Heart left ventricle (tissue), 16 donors: ENCODE results near the gene MSX2. TPM values are rescaled to one million over a fixed set of nuclear protein-coding genes. Genes with fewer than 3 reads are reported as not detected.

Experiments
- ATAC-seq, 4 donors: fragments of 200-7000 bp; cut with Tn5 transposase; one replicate each; pipeline ENCODE4 v1.9.1; 2020 to 2022; ENCODE audit warnings: moderate library complexity in 4 of 4, mild to moderate bottlenecking in 3 of 4, moderate number of reproducible peaks in 1 of 4
- DNase-seq, 5 donors: peaks; one replicate each; pipeline ENCODE4 v3.0.0-alpha.2; 2020
- H3K27ac ChIP-seq, 12 donors: fragments of 200-600 bp; sonication (generic) in 4 of 12; one replicate each; pipeline versions ENCODE4 v1.5.0 to v1.8.0; 2016 to 2022; ENCODE audit warnings: mild to moderate bottlenecking in 2 of 12
- H3K27me3 ChIP-seq, 9 donors: fragments of 200-600 bp; sonication (generic) in 2 of 9; one replicate each; pipeline versions ENCODE4 v1.5.1 to v1.8.0; 2016 to 2022; ENCODE audit warnings: mild to moderate bottlenecking in 3 of 9
- H3K36me3 ChIP-seq, 9 donors: fragments of 200-600 bp; sonication (generic) in 2 of 9; one replicate each; pipeline versions ENCODE4 v1.5.0 to v1.8.0; 2018 to 2022; ENCODE audit warnings: mild to moderate bottlenecking in 2 of 9
- H3K4me1 ChIP-seq, 12 donors: fragments of 200-600 bp; sonication (generic) in 4 of 12; one replicate each; pipeline versions ENCODE4 v1.5.0 to v1.8.0; 2016 to 2022; ENCODE audit warnings: mild to moderate bottlenecking in 3 of 12
- H3K4me3 ChIP-seq, 12 donors: fragments of 200-600 bp; sonication (generic) in 4 of 12; one replicate each; pipeline versions ENCODE4 v1.5.0 to v1.8.0; 2017 to 2022; ENCODE audit warnings: mild to moderate bottlenecking in 9 of 12, moderate library complexity in 4 of 12
- H3K9me3 ChIP-seq, 12 donors: fragments of 200-600 bp; sonication (generic) in 4 of 12; one replicate each; pipeline versions ENCODE4 v1.5.0 to v1.8.0; 2016 to 2022; ENCODE audit warnings: mild to moderate bottlenecking in 1 of 12
- POLR2A ChIP-seq, 2 donors: fragments of 450-650 bp; IDR thresholded peaks; one replicate each; pipeline ENCODE4 v1.6.1; 2017; ENCODE audit warnings: antibody characterized with exemption in 2 of 2, mild to moderate bottlenecking in 2 of 2, moderate library complexity in 2 of 2
- WGBS, 4 donors: extraction: QIAGEN DNeasy Blood & Tissue Kit in 2 of 4; methylation state at CpG; one replicate each; pipeline versions ENCODE4 v1.1.5 to v1.1.7; 2013 to 2018; 5-methylcytosine and 5-hydroxymethylcytosine counted together
- intact Hi-C, 10 donors: fragments of 100-400 bp; cut with DNase I; formaldehyde crosslinking; loops; one replicate each; pipeline versions ENCODE4 v1.11.1 to v1.14.2; 2022
- polyA plus RNA-seq, 2 donors: library from polyadenylated mRNA; stranded (reverse); fragments of 200-250 nt; gene quantifications; one replicate each; pipeline ENCODE4 v1.2.3, GENCODE V29; 2013
- total RNA-seq, 9 donors: library from RNA; depleted of rRNA in 2 of 9; stranded (reverse); fragments of >200 nt in 2 of 9; fragmentation: NEBNext Ultra II Directional in 3 of 9; extraction: Animal tissue kit (Norgen Biotek cat#: 25700) in 3 of 9; gene quantifications; one replicate each; pipeline versions ENCODE4 v1.1.0 to v1.2.4, GENCODE V29; 2016 to 2023
- TF ChIP-seq, protein P1 (sequence below), 12 donors: fragments of 200-600 bp; sonication (generic) in 4 of 12; IDR thresholded peaks; one replicate each; pipeline versions ENCODE4 v1.5.0 to v1.8.0; 2018 to 2022; ENCODE audit warnings: antibody characterized with exemption in 12 of 12, mild to moderate bottlenecking in 5 of 12
- donor health status: ischemic (EF 13 %, LVEDD 7.1; RV severe dilation, severe dysfunction).
- donor health status: healthy with polysubstance abuse.
- donor health status: DM: no; HTN: yes; CAD: no.
- donor health status: DM: no; HTN: no; CAD: no.
- donor health status: ischemic (EF 25% LVEDD 6.9; RV normal size, moderate dysfunction).
- donor health status: ischemic (EF 25% LVEDD 5.7; RV mildly dilated, moderate dysfunction).
- donor health status: healthy.
- donor health status: DM: yes; HTN: yes; CAD: no.
- donor health status: ischemic (EF 35%, LVEDD 5.7; RV mildly dilated, moderate dysfunction).
- donor health status: nonischemic (EF 11% LVEDD 7.7; RV severe dilation, severe dysfunction).
- donor health status: DM: yes; HTN: yes; CAD: no.
- donor health status: PGD.
- donor health status: ischemic (EF 29% LVEDD 5.4; RV normal size, mild dysfunction).
- donor health status: nonischemic (EF 23%, LVEDD 6.1; RV moderate dilation, normal function).

Gene MSX2
- total and polyA plus RNA-seq, 11 donors: 0.73 to 5.3 (median 1.6) TPM

DNA sequence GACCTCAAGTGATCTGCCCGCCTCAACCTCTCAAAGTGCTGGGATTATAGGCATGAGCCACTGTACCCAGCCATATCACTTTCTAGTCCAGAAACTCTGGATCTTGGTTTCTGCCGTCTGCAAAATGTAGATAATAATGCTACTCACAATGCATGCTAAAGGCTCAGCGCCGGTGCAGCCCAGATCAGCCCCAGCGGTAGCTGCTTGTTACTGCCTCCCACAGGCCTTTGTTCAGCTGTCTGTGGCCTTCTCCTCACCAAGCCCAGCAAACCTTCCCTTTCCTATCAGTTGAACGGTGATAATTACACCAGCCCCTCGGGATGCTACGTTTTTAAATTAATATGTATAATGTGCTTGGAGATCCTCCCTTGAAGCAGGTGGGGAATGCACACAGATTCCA lies 26.2 kb upstream of the MSX2 start:
- DNase-seq (no peak), ATAC-seq (no peak)
- WGBS, 4 donors: 45 to 58% (median 46%) methylated on average over 5 to 8 of the region's 8 CpGs
- Histone ChIP-seq H3K36me3 (no peaks in the 10 kb centered on the region), H3K9me3 (no peaks in the 10 kb centered on the region), H3K27ac (no peak overlapping the region), H3K27me3 (peaks cover 0 to 52% (median 16%) of the 10 kb centered on the region in 9 donors), H3K4me3 (no peak overlapping the region), H3K4me1 (no peaks in the 10 kb centered on the region)
- intact Hi-C loops: no loop called here
- no peak for TF ChIP-seq POLR2A (IDR thresholded peaks at IDR 0.05)
- TF ChIP-seq, protein P1, sequence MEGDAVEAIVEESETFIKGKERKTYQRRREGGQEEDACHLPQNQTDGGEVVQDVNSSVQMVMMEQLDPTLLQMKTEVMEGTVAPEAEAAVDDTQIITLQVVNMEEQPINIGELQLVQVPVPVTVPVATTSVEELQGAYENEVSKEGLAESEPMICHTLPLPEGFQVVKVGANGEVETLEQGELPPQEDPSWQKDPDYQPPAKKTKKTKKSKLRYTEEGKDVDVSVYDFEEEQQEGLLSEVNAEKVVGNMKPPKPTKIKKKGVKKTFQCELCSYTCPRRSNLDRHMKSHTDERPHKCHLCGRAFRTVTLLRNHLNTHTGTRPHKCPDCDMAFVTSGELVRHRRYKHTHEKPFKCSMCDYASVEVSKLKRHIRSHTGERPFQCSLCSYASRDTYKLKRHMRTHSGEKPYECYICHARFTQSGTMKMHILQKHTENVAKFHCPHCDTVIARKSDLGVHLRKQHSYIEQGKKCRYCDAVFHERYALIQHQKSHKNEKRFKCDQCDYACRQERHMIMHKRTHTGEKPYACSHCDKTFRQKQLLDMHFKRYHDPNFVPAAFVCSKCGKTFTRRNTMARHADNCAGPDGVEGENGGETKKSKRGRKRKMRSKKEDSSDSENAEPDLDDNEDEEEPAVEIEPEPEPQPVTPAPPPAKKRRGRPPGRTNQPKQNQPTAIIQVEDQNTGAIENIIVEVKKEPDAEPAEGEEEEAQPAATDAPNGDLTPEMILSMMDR (IDR thresholded peaks at IDR 0.05): no peak

DNA sequence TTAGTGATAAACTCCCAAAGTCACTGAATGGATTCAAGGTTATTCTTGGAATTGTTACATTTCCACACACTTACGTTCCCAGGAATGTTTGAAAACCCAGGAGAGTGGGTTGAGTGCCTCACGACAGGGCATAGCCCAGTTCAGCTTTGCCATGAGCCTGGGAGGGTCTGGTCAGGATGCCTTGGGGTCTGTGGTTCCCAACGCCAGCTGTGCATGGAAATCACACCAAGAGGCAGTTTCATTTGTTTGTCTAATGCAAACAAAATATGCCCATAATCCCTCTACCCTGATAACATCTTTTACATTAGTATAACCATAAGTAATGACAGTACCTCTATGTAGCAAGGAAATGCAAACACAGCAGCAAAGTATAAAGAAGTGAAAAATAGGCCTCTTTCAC lies 25.3 kb upstream of the MSX2 start:
- Histone ChIP-seq H3K4me1 (no peaks in the 10 kb centered on the region), H3K27me3 (peaks cover 0 to 45% (median 7%) of the 10 kb centered on the region in 9 donors), H3K9me3 (no peaks in the 10 kb centered on the region), H3K4me3 (no peak overlapping the region), H3K27ac (no peak overlapping the region), H3K36me3 (no peaks in the 10 kb centered on the region)
- DNase-seq: no peak
- no peak for ATAC-seq
- 70 to 81% (median 74%) methylated on average over 3 of the region's 3 CpGs for WGBS, 4 donors
- intact Hi-C loops: no loop called here
- TF ChIP-seq, protein P1 (IDR thresholded peaks at IDR 0.05): no peak
- TF ChIP-seq POLR2A (IDR thresholded peaks at IDR 0.05): no peak

DNA sequence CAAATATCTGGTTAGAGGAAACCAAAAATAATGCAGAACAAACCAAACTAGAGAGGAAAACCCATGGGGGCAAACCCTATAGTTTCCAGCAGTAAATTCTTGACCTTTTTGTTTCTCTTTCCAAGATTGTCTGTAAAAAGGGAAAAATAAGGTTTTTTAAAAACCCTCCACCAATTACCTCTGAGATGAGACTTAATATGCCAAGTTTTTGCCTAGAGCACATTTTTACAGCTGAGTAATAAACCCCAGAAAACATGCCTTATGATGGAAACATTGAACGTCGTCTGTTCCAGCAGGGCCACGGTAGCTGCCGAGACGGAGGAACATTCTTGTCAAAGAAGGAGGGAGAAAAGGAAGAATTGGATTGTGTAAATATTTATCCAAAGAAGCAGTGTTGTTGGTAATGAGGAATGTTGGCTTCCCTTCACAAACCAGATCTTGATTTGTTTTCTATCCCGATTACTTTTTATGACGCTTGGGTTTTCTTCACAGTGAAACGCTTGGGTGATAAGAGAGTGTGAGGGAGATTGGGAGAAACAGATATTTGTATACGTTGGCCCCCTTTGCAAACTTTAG lies 17.3 kb upstream of the MSX2 start:
- H3K36me3 ChIP-seq: no peaks in the 10 kb centered on the region
- intact Hi-C loops: no loop called here
- DNase-seq: no peak
- no peaks in the 10 kb centered on the region for H3K9me3 ChIP-seq
- H3K4me3 ChIP-seq: no peak overlapping the region
- no peak overlapping the region for H3K27ac ChIP-seq
- WGBS, 4 donors: 32 to 39% (median 36%) methylated on average over 9 of the region's 9 CpGs
- H3K4me1 ChIP-seq: no peaks in the 10 kb centered on the region
- ATAC-seq: no peak
- peaks cover 0 to 63% (median 7%) of the 10 kb centered on the region in 9 donors for H3K27me3 ChIP-seq
- TF ChIP-seq, protein P1 (IDR thresholded peaks at IDR 0.05): no peak
- TF ChIP-seq POLR2A (IDR thresholded peaks at IDR 0.05): no peak

DNA sequence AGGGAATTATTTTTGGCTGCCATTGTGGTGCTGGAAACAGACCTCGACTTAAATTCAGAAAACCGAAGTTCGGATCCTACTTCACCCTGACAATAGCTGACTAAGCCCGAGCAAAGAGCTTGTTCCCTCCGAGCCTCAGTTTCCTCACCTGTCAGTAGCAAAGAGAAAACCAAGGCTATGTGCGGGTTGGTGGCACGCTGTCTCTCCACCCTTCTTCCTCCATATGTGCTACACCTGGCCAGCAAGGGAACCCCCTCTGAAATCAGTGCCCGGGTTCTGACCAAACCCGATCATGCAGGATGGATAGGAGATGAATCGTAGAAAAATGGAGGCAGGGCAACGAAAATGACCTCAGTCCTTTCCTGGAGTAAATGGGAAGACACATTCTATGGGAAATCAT lies 16.7 kb upstream of the MSX2 start:
- no peaks in the 10 kb centered on the region for H3K9me3 ChIP-seq
- DNase-seq (no peak), ATAC-seq (no peak)
- H3K4me3 ChIP-seq: no peak overlapping the region
- no peaks in the 10 kb centered on the region for H3K36me3 ChIP-seq
- WGBS, 4 donors: 81 to 87% (median 83%) methylated on average over 11 of the region's 11 CpGs
- H3K27me3 ChIP-seq: peaks cover 0 to 69% (median 7%) of the 10 kb centered on the region in 9 donors
- TF ChIP-seq POLR2A (IDR thresholded peaks at IDR 0.05): no peak
- TF ChIP-seq, protein P1 (IDR thresholded peaks at IDR 0.05): no peak
- H3K27ac ChIP-seq: no peak overlapping the region
- no peaks in the 10 kb centered on the region for H3K4me1 ChIP-seq
- intact Hi-C loops: no loop called here
